Measurements from ENCODE around the gene INO80C.

Gene INO80C

DNA sequence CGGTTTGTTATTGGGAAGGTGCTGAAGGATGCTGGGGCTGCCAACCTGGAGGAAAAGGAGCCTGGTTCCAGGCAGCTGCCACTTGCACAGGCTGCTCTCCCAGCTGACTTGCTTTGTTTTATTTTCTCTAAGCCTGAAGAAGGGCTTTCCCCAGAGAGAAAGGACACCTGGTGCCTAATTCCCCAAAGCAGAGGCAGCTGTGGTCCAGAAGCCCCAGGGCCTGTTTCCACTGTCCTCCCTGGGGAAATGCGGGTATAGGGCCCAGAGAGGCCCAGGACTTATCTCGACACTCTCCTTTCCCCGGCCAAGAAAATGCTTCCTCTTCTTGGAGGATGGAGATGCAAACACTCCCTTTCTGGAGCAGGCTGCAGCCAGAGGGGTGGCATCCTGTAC lies 30.1 kb downstream of the INO80C start:
- H3K4me3 ChIP-seq (ENCODE audit: low read length), result no peak overlapping the region
- no peaks in the 10 kb centered on the region for H3K79me2 ChIP-seq (ENCODE audit: low read length)
- TF ChIP-seq EZH2phosphoT487 (IDR thresholded peaks at IDR 0.05; ENCODE audit: low read depth), result no peak
- TF ChIP-seq, protein P1, sequence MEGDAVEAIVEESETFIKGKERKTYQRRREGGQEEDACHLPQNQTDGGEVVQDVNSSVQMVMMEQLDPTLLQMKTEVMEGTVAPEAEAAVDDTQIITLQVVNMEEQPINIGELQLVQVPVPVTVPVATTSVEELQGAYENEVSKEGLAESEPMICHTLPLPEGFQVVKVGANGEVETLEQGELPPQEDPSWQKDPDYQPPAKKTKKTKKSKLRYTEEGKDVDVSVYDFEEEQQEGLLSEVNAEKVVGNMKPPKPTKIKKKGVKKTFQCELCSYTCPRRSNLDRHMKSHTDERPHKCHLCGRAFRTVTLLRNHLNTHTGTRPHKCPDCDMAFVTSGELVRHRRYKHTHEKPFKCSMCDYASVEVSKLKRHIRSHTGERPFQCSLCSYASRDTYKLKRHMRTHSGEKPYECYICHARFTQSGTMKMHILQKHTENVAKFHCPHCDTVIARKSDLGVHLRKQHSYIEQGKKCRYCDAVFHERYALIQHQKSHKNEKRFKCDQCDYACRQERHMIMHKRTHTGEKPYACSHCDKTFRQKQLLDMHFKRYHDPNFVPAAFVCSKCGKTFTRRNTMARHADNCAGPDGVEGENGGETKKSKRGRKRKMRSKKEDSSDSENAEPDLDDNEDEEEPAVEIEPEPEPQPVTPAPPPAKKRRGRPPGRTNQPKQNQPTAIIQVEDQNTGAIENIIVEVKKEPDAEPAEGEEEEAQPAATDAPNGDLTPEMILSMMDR (IDR thresholded peaks at IDR 0.05; ENCODE audit: low read depth, low read length), result no peak
- H4K20me1 ChIP-seq (ENCODE audit: insufficient read depth, low read length), result no peaks in the 10 kb centered on the region
- no peaks in the 10 kb centered on the region for H3K9me3 ChIP-seq (ENCODE audit: insufficient read depth, low read length)
- no peak overlapping the region for H2AFZ ChIP-seq (ENCODE audit: low read depth, low read length)
- peak overlapping the region; percentile 20 for H3K4me2 ChIP-seq (ENCODE audit: low read length)
- H3K36me3 ChIP-seq (replicated peaks; ENCODE audit: low read depth, low read length), result no peaks in the 10 kb centered on the region
- no peak overlapping the region for H3K9ac ChIP-seq (ENCODE audit: low read length)
- H3K27me3 ChIP-seq (ENCODE audit: low read depth, low read length), result no peaks in the 10 kb centered on the region
- H3K4me1 ChIP-seq (ENCODE audit: low read length), result peaks cover 20% of the 10 kb centered on the region
- H3K27ac ChIP-seq (ENCODE audit: low read length), result no peak overlapping the region

- H3K9ac ChIP-seq (ENCODE audit: low read length), result no peak overlapping the region
- no peaks in the 10 kb centered on the region for H3K27me3 ChIP-seq (ENCODE audit: low read depth, low read length)
- peak overlapping the region; percentile 20 for H3K4me2 ChIP-seq (ENCODE audit: low read length)
- TF ChIP-seq, protein P1 (IDR thresholded peaks at IDR 0.05; ENCODE audit: low read depth, low read length), result no peak
- TF ChIP-seq EZH2phosphoT487 (IDR thresholded peaks at IDR 0.05; ENCODE audit: low read depth), result no peak
- H3K27ac ChIP-seq (ENCODE audit: low read length), result no peak overlapping the region
- H4K20me1 ChIP-seq (ENCODE audit: insufficient read depth, low read length), result no peaks in the 10 kb centered on the region
- peaks cover 20% of the 10 kb centered on the region for H3K4me1 ChIP-seq (ENCODE audit: low read length)
- no peak overlapping the region for H3K4me3 ChIP-seq (ENCODE audit: low read length)
- H3K79me2 ChIP-seq (ENCODE audit: low read length), result no peaks in the 10 kb centered on the region
- H3K9me3 ChIP-seq (ENCODE audit: insufficient read depth, low read length), result no peaks in the 10 kb centered on the region
- H2AFZ ChIP-seq (ENCODE audit: low read depth, low read length), result no peak overlapping the region
- no peaks in the 10 kb centered on the region for H3K36me3 ChIP-seq (replicated peaks; ENCODE audit: low read depth, low read length)
Measured at GRCh38 chr18:35466815-35467623, 30.7 kb downstream of the INO80C start.

GRCh38 chr18:35466334-35466733 lies 31.4 kb downstream of the INO80C start:
- H3K79me2 ChIP-seq (ENCODE audit: low read length), result no peaks in the 10 kb centered on the region
- no peaks in the 10 kb centered on the region for H3K27me3 ChIP-seq (ENCODE audit: low read depth, low read length)
- peaks cover 20% of the 10 kb centered on the region for H3K4me1 ChIP-seq (ENCODE audit: low read length)
- H3K9ac ChIP-seq (ENCODE audit: low read length), result no peak overlapping the region
- H4K20me1 ChIP-seq (ENCODE audit: insufficient read depth, low read length), result no peaks in the 10 kb centered on the region
- no peak overlapping the region for H2AFZ ChIP-seq (ENCODE audit: low read depth, low read length)
- no peak overlapping the region for H3K4me3 ChIP-seq (ENCODE audit: low read length)
- no peaks in the 10 kb centered on the region for H3K9me3 ChIP-seq (ENCODE audit: insufficient read depth, low read length)
- TF ChIP-seq, protein P1 (IDR thresholded peaks at IDR 0.05; ENCODE audit: low read depth, low read length), result no peak
- TF ChIP-seq EZH2phosphoT487 (IDR thresholded peaks at IDR 0.05; ENCODE audit: low read depth), result no peak
- H3K36me3 ChIP-seq (replicated peaks; ENCODE audit: low read depth, low read length), result no peaks in the 10 kb centered on the region
- H3K27ac ChIP-seq (ENCODE audit: low read length), result no peak overlapping the region
- no peak overlapping the region for H3K4me2 ChIP-seq (ENCODE audit: low read length)

- H3K27me3 ChIP-seq (ENCODE audit: low read depth, low read length), result no peaks in the 10 kb centered on the region
- no peaks in the 10 kb centered on the region for H3K36me3 ChIP-seq (replicated peaks; ENCODE audit: low read depth, low read length)
- H3K27ac ChIP-seq (ENCODE audit: low read length), result no peak overlapping the region
- peaks cover 23% of the 10 kb centered on the region for H3K4me1 ChIP-seq (ENCODE audit: low read length)
- H3K4me2 ChIP-seq (ENCODE audit: low read length), result no peak overlapping the region
- TF ChIP-seq, protein P1 (IDR thresholded peaks at IDR 0.05; ENCODE audit: low read depth, low read length), result no peak
- no peak for TF ChIP-seq EZH2phosphoT487 (IDR thresholded peaks at IDR 0.05; ENCODE audit: low read depth)
- H3K9ac ChIP-seq (ENCODE audit: low read length), result no peak overlapping the region
- no peaks in the 10 kb centered on the region for H3K79me2 ChIP-seq (ENCODE audit: low read length)
- H3K9me3 ChIP-seq (ENCODE audit: insufficient read depth, low read length), result no peaks in the 10 kb centered on the region
- H3K4me3 ChIP-seq (ENCODE audit: low read length), result no peak overlapping the region
- H4K20me1 ChIP-seq (ENCODE audit: insufficient read depth, low read length), result no peaks in the 10 kb centered on the region
- H2AFZ ChIP-seq (ENCODE audit: low read depth, low read length), result no peak overlapping the region
Measured at GRCh38 chr18:35465329-35465728, 32.4 kb downstream of the INO80C start.
